ENCODE results near the gene TAF11L14.
"Not testable (repeated sequence)": the region's sequence is repeated elsewhere in the genome, so short reads cannot be mapped to it uniquely, and the experiment has no call there.

GRCh38 chr5:17603880-17604279, 30.4 kb upstream of the TAF11L14 start, which contains the start of gene TAF11L11:
- not testable (repeated sequence) for TF ChIP-seq EZH2phosphoT487 (IDR thresholded peaks at IDR 0.05; ENCODE audit: borderline replicate concordance); EZH2 (IDR thresholded peaks at IDR 0.05); POLR2AphosphoS5 (IDR thresholded peaks at IDR 0.05; ENCODE audit: low read depth, low read length); CTCF (IDR thresholded peaks at IDR 0.05 in 2 of 3, conservative IDR thresholded peaks at IDR 0.05 in 1 of 3; ENCODE audit: borderline replicate concordance in 1 of 3, insufficient read depth in 1 of 3, low read depth in 2 of 3, low read length in 2 of 3)
